ENCODE measurements around the gene POLG. TPM values are rescaled to one million over a fixed set of nuclear protein-coding genes. Genes with fewer than 3 reads are reported as not detected.

Gene POLG
- polyA plus RNA-seq, 1 of the 3 experiments (the other 2 are of a cell fraction), result 24.9 TPM

GRCh38 chr15:89364341-89364740, 29.7 kb upstream of the POLG start (continued):
- no peak for TF ChIP-seq EZH2phosphoT487 (IDR thresholded peaks at IDR 0.05; ENCODE audit: borderline replicate concordance, low read depth)

GRCh38 chr15:89363770-89364169, 29.1 kb upstream of the POLG start:
- Histone ChIP-seq H3K36me3 (replicated peaks in 1 of 2; ENCODE audit: control insufficient read depth in 1 of 2, insufficient read depth in 2 of 2, low read length in 1 of 2) (no peaks in the 10 kb centered on the region), H3K27me3 (ENCODE audit: insufficient read depth) (peaks cover 22% of the 10 kb centered on the region), H3K9me2 (no peaks in the 10 kb centered on the region), H3K4me1 (ENCODE audit: control insufficient read depth in 1 of 2, insufficient read depth in 2 of 2, low read depth in 1 of 2, low read length in 1 of 2) (peaks cover 0 to 69% of the 10 kb centered on the region in 2 experiments; a peak in 2 of 4 replicates), H2AFZ (ENCODE audit: low read depth) (no peak overlapping the region), H3F3A (replicated peaks; ENCODE audit: insufficient read depth) (peaks cover 6% of the 10 kb centered on the region), H3K9ac (no peak overlapping the region), H3K27ac (ENCODE audit: low read depth in 2 of 2, low read length in 1 of 2) (peak overlapping the region in 1 of 2 experiments; percentile 51; a peak in 1 of 4 replicates), H3K9me3 (no peaks in the 10 kb centered on the region), H4K20me1 (ENCODE audit: insufficient read depth) (peaks cover 7% of the 10 kb centered on the region; the same call in 1 of the 2 replicates), H3K4me3 (ENCODE audit: low read depth in 2 of 2, low read length in 1 of 2) (peak overlapping the region in 1 of 2 experiments; percentile 58; a peak in 1 of 4 replicates), H3K79me2 (ENCODE audit: insufficient read depth) (no peaks in the 10 kb centered on the region), H3K4me2 (no peak overlapping the region)
- CTCF ChIA-PET, result interaction anchor here (1.0 to 23.0 kb wide), 5 partner anchors 17 to 114 kb away, joined by 3 to 766 read pairs (median 446); no protein-coding TSS in a partner anchor
- POLR2A ChIA-PET, result interaction anchor here (0.7 to 3.2 kb wide), 4 partner anchors 17 to 39 kb away, joined by 3 to 19 read pairs (median 11); no protein-coding TSS in a partner anchor
- DNase-seq, result no peak
- 66% methylated on average over 4 of the region's 4 CpGs for WGBS (ENCODE audit: low lambda C conversion rate)
- TF ChIP-seq EP300 (IDR thresholded peaks at IDR 0.05; ENCODE audit: borderline replicate concordance in 1 of 2, low read depth in 1 of 2, low read length in 1 of 2), result no peak
- TF ChIP-seq MEF2A (IDR thresholded peaks at IDR 0.05; ENCODE audit: borderline replicate concordance, low read depth), result no peak
- no peak for TF ChIP-seq ELF1 (IDR thresholded peaks at IDR 0.05)

- Histone ChIP-seq H2AFZ (ENCODE audit: low read depth) (no peak overlapping the region), H3K36me3 (replicated peaks in 1 of 2; ENCODE audit: control insufficient read depth in 1 of 2, insufficient read depth in 2 of 2, low read length in 1 of 2) (no peaks in the 10 kb centered on the region), H3K4me2 (0 out of 2 replicates have a peak overlapping the region, but pooled peaks have one; percentile 89), H4K20me1 (ENCODE audit: insufficient read depth) (peaks cover 7% of the 10 kb centered on the region; the same call in 1 of the 2 replicates), H3K9ac (no peak overlapping the region), H3K4me1 (ENCODE audit: control insufficient read depth in 1 of 2, insufficient read depth in 2 of 2, low read depth in 1 of 2, low read length in 1 of 2) (peaks cover 0 to 68% of the 10 kb centered on the region in 2 experiments; a peak in 2 of 4 replicates), H3K9me3 (no peaks in the 10 kb centered on the region), H3K27ac (ENCODE audit: low read depth in 2 of 2, low read length in 1 of 2) (peak overlapping the region in 1 of 2 experiments; percentile 89; a peak in 2 of 4 replicates), H3K27me3 (ENCODE audit: insufficient read depth) (peaks cover 27% of the 10 kb centered on the region), H3F3A (replicated peaks; ENCODE audit: insufficient read depth) (peaks cover 6% of the 10 kb centered on the region), H3K4me3 (ENCODE audit: low read depth in 2 of 2, low read length in 1 of 2) (peak overlapping the region in 1 of 2 experiments; percentile 58; a peak in 2 of 4 replicates), H3K79me2 (ENCODE audit: insufficient read depth) (no peaks in the 10 kb centered on the region), H3K9me2 (no peaks in the 10 kb centered on the region)
- 52% methylated on average over 6 of the region's 6 CpGs for WGBS (ENCODE audit: low lambda C conversion rate)
- ChIA-PET POLR2A (interaction anchor here (0.9 to 3.2 kb wide), 7 partner anchors 19 to 86 kb away, joined by 3 to 19 read pairs (median 5); no protein-coding TSS in a partner anchor), CTCF (interaction anchor here (1.0 to 23.0 kb wide), 5 partner anchors 17 to 115 kb away, joined by 3 to 766 read pairs (median 446); no protein-coding TSS in a partner anchor)
- DNase-seq, result no peak
- TF ChIP-seq RCOR1 (IDR thresholded peaks at IDR 0.05; ENCODE audit: low read length), result no peak
- TF ChIP-seq GATA2 (CRISPR knock-in tag; IDR thresholded peaks at IDR 0.05), result no peak
- no peak for TF ChIP-seq USF1 (IDR thresholded peaks at IDR 0.05; ENCODE audit: borderline replicate concordance, low read depth)
- TF ChIP-seq REST (IDR thresholded peaks at IDR 0.05; ENCODE audit: low read depth, low read length), result no peak
- no peak for TF ChIP-seq YY1 (IDR thresholded peaks at IDR 0.05; ENCODE audit: low read depth)
- TF ChIP-seq MAX (IDR thresholded peaks at IDR 0.05; ENCODE audit: low read depth), result no peak
- TF ChIP-seq ELF1 (IDR thresholded peaks at IDR 0.05), result no peak
- TF ChIP-seq NRF1 (IDR thresholded peaks at IDR 0.05; ENCODE audit: low read depth, low read length), result no peak
- TF ChIP-seq SMC3 (IDR thresholded peaks at IDR 0.05; ENCODE audit: low read depth, low read length), result no peak
- no peak for TF ChIP-seq MXI1 (IDR thresholded peaks at IDR 0.05; ENCODE audit: low read depth, low read length)
- no peak for TF ChIP-seq RFX5 (IDR thresholded peaks at IDR 0.05; ENCODE audit: low read length)
These were observed 28.5 kb upstream of the POLG start for GRCh38 chr15:89363133-89363532.

Data from SK-N-SH (cell line).